RCC 7860 (cell line): ENCODE data around the gene INPP5F.

Experiments
- DNase-seq: peaks from one replicate; pipeline ENCODE4 v3.0.0-alpha.2; 2015; ENCODE audit warnings: low spot score
- FAIRE-seq: peaks from 2 replicates; lab custom pipeline; 2012; peaks lifted over from hg19 to GRCh38; lab: Jason Lieb, UNC

Gene INPP5F

DNA sequence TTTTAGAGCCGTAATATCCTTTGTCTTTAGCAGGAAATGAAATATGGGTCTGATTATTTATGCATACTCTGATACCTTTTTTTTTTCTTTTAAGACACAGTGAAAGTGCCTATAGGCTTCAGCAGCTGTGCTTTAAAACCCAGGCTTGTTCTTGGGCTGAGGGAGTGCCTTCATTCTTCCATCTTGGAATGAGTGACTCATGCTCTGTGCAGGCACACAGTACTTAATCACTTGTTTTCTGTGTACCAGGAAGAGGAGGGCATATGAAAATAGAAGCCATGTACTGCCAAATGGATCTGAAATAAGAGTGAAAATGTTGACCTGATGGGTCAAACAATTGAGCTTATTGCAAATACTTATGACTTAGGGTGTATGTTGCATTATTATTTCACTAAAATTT, 12.0 kb downstream of the INPP5F start:
- FAIRE-seq: peak; percentile 83
- peak; percentile 62 for DNase-seq

DNA sequence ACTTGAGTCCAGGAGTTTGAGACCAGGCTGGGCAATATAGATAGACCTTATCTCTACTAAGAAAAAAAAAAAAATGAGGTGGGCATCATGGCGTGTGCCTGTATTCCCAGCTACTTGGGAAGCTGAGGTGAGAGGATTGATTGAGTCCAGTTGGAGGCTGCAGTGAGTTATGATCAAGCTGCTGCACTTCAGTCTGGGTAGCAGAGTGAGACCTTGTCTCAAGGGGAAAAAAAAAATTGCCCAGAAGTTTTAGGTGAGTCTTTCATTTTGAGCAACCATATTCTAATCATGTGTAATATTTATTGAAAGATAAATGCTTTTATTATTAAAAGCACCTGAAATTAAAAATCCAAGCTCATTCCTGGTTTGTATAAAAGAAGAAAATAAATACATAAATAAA, 13.1 kb downstream of the INPP5F start:
- FAIRE-seq (no peak), DNase-seq (no peak)

- FAIRE-seq (no peak), DNase-seq (no peak)
These were observed 14.2 kb downstream of the INPP5F start for GRCh38 chr10:119740096-119740495.

DNA sequence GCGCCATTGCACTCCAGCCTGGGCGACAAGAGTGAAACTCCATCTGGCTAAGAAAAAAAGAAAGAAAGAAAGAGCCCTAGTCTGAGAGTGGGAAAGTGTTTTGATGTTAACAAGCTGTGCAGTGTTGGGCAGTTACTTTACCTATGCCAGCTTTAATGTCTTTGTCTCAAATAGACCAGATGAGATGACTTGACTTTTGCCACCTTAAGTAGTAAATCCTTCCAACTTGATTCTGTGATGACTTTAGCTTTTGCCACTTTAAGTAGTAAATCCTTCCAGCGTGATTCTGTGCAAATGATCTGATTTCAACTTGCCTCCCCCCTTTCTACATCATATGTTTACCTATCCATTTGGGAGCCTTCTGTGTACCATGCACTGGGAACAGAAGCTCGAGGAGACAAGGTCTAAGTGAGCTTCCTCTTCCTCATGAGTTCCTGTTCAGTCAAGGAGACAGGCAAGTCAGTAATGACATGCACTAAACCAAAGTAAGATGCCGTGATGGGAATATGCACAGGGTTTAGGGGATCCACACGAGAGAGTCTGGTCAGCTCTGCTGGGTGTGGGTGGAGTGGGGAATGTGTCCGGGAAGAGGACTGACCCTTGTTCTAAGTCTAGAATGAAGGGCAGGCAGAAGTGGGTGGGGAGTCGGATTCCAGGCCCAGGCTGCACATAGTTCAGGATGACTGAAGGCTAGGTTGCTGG, 17.2 kb downstream of the INPP5F start:
- FAIRE-seq (no peak), DNase-seq (no peak)

- DNase-seq (no peak), FAIRE-seq (no peak)
These were observed 22.1 kb downstream of the INPP5F start for GRCh38 chr10:119747940-119748339.

DNA sequence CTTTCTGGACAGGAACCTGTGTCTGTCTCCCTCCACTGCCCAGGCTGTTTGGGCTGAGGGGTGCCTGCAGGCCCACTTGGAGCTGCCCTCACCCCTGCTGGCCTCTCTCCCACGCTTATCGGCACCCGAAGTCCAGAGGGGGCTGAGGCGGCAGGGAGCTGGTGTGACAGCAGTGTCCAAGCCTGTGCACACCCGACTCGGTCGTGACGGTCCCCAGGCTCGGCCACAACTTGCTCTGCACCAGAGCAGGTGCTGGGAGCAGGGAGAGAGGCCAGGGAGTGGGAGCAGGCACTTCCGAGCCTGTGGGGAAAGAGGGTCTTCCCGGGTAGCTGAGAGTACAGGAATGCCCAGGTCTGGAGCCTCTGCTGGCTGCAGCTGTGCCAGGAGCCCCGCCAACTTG, 23.0 kb downstream of the INPP5F start:
- FAIRE-seq: no peak
- DNase-seq: no peak

- FAIRE-seq: no peak
- no peak for DNase-seq
These were observed 23.6 kb downstream of the INPP5F start for GRCh38 chr10:119749455-119749854.

DNA sequence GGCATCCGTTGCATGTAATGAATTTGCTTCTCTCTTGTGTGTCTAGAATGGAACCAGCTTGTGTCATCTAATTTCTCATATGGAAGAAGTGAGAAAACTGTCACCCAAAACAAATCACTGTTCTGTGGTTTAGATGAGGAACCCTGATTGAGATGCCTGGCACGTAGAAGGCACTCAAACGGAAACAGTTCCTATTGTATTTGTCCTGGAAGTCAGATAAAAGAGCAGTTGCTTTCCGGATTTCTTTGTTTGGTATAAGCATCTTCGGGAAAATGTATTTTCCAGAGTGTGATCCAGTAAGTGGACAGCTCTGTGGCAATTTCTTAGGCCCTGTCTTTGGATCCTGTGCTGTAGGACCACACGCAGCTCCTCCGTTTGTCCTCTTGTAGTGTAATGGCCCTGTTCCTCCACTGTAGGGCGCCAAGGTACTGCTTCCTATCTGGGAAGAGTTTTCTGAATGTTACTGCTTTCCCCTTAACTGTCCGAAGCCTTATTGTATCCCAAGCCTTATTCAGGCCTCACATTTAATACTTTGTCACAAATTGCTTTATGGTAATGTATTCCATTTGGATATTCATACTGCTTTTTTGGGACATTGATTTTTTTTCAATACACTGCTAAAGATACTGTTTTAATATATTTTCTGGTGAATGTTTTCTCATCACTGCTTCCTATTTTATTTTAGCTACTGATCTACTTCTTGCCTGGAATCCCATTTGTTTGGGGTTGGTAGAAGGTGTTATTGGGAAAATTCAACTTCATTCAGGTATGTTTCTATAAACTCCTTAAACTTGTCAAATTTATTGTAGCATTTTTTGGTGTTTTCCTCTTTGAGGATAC, 24.8 kb downstream of the INPP5F start:
- FAIRE-seq: peak; percentile 67
- peak; percentile 67 for DNase-seq

- no peak for FAIRE-seq
- DNase-seq: no peak
These were observed 27.5 kb downstream of the INPP5F start for GRCh38 chr10:119753309-119753708.

DNA sequence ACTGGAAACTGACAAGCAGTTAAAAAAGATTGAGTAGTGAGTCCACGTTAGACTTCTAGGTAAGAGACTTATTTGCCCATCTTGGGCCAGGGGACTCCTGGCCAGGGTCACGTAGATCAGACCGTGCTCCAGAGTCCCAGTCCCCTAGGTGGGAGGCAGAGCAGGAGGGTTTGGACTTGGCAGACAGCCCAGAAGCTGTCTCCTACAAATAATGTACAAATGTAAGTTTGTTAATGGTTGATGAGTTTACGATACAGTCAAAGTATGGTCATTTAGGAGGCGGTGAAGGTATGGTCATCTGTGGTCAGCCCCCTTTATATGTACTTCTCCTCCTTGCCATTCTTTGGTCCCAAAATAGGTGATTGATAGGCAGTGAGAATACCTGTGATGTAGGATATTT, 28.2 kb downstream of the INPP5F start:
- FAIRE-seq: no peak
- no peak for DNase-seq

DNA sequence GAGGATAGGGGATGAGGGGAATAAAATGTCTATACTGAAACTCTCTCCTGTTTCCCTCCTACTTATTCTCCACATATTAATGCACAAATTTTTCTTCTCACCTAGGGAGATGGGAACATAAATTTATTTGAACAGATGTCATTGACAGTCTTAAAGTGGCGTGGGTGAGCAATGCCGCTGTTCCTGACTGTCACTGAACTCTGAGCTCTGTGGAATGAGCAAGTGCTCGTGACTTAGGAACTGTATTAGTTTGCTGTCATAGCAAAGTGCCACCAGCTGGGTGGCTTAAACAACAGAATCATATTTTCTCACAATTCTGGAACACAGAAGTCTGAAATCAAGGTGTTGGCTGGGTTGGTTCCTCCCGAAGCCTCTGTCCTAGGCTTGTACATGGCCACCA, 29.1 kb downstream of the INPP5F start:
- FAIRE-seq (no peak), DNase-seq (no peak)

DNA sequence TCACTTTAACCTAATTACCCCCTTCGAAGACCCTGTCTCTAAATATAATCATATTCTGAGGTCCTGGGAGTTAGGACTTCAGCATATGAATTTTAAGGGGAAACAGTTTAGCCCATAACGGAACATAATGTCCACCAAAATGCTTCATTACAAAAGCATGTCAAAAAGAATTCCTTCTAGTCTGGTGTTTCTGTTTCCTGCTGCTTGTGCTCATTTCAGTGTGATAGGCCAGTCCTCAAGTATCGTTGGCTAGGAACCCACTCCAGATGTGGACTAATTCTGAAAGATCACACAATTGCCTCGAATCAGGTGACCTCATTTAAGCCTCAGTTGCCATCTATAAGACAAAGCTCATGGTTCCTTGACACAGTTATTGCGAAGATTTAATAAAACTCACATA, 29.6 kb downstream of the INPP5F start:
- FAIRE-seq: no peak
- no peak for DNase-seq

DNA sequence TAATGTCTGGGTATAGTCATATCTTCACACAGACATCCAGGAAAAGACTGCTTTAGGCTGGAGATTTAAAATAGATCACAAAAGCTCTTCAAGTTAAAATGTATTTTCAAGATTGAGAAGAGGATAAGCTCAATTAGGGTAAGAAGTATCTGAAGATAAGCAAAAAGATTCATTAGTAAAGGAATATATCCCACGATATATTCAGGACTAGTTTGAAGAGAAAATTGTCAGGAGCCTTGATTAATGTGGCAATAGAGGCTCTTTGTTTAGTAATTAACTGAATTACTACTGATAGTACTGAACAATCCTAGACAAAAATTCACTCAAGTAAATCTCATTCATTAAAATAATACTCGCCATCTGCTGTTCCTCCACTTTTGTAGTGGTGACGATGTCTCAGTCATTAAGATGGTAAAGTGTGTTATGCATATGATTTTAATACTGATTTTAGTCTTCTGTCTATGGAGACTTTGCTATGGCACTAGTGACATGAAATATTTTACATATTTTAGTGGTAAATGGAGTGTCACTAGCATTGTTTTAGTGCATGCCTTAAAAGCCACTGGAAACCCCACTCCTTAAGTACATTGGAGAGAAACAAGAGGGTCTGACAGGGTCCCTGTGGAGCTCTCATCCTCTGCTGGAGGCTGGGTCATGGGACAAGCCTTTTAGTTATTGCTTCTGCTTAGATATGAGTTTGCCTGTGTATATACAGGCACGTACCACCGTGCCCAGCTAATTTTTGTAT, 32.8 kb downstream of the INPP5F start:
- FAIRE-seq (no peak), DNase-seq (no peak)

- DNase-seq: no peak
- FAIRE-seq: no peak
These were observed 34.0 kb downstream of the INPP5F start for GRCh38 chr10:119759832-119760231.

GRCh38 chr10:119761106-119761505, 35.3 kb downstream of the INPP5F start:
- FAIRE-seq (peak; percentile 2), DNase-seq (no peak)

DNA sequence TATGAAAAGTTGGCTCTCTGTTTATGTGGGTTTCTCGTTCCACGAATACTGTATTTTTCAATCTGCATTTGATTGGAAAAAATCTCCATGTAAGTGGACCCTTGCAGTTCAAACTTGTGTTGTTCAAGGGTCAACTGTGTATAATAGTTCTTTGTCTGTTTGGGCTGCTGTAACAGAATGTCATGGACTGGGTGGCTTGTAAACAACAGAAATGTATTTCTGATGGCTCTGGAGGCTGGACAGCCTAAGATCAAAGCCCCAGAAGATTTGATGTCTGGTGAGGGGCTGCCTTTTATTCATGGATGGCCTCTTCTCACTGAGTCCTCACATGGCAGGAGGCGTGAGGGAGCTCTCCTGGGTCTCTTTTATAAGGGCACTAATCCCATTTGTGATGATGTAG, 36.2 kb downstream of the INPP5F start:
- DNase-seq: no peak
- no peak for FAIRE-seq

DNA sequence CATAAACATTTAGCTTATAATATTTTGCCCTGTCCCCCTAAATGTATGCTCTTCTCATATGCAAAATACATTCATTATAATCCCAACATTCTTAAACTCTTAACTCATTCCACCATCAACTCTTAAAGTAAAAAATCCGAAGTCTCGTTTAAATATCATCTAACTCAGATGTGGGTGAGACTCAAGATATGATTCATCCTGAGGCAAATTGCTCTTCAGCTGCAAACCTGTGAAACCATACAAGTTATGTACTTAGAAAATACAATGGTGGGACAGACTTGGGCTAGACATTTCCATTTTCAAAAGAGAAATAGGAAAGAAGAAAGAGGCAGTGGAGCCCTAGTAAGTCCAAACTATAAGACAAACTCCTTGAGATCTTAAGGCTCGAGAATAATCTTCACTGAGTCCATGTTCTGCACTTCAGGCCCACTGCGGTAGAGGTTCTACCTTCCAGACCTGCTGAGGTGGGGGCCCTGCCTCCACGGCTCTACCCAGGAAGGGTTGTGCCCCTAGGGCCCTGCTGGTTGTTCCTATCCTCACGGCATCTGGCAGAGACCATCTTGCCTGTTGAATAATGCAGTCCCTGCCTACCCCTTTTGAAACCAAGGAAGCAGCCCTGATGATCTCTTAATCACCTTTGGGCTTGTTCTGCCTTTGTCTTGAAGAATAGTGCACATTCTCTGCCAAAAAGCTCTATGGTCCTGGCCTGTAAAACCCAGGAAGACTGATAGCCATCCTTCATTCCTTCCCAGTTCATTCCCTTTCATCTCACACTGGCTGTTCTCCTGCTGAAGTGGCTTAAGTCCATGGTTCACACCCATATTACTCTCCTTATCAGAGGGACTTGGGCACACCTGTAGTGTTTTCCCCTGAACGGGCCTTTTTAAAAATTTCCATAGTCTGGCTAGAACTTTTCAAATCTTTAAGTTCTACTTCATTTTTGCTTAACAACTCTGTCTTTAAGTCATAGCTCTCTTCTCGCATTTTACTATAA, 37.3 kb downstream of the INPP5F start:
- no peak for FAIRE-seq

DNA sequence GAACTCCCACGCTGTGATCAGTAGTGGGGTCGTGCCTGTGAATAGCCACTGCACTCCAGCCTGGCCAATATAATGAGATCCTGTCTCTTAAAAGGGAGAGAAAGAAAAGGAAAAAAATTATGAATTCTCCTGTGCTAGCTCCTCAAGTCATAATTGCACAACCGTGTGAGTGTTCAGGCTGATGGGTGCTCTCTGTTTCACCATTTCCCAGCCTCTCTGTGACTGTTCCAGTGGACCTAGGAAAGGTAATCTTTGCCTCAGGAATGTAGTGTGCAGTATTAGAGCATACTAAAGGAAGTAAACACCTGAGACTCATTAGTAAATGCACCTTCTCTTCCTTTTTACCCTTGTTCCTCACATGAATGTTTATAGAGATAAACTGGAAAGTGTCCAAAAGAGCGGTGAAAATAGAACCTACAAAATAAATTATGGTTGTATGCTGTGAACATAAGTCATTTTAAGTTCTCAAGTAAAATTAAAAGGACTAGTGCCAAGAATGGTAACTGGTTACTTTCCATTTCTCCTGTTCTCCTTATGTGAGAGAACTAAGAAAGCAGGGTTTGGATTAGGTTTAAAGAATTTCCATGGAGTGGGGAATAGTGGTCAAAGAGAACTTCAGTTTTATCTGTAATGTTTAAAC, 42.7 kb downstream of the INPP5F start:
- FAIRE-seq: no peak

More for the DNA sequence above, 37.3 kb downstream of the INPP5F start:
- no peak for DNase-seq

GRCh38 chr10:119769886-119770285, 44.0 kb downstream of the INPP5F start:
- DNase-seq: no peak
- no peak for FAIRE-seq

More for the DNA sequence above, 42.7 kb downstream of the INPP5F start:
- DNase-seq: no peak

DNA sequence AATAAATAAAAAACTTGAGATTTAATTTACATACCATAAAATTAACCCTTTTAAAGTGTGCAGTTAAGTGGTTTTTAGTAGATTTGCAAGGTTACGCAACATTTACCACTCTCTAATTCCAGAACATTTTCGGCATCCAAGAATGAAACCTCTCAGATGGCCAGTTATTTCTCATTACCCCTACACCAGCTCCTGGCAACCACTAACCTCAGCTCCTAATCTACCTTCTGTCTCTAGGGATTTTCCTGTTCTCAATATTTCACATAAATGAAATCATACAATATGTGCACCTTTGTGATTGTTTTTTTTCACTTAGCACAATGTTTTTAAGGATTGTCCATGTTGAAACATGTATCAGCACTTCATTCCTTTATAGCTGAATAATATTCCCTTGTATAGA, 45.1 kb downstream of the INPP5F start:
- no peak for DNase-seq
- FAIRE-seq: no peak
